CD4-positive, alpha-beta T cell treated with Interleukin-2 at 100 ng/mL for 4 hours (primary cell): ENCODE data around the gene ZFP36.

Source experiments
- DNase-seq: peaks from one replicate; pipeline ENCODE4 v3.0.0-alpha.2; 2020; ENCODE audit warnings: low spot score

Gene ZFP36

GRCh38 chr19:39405958-39406655, 540 bp upstream of the ZFP36 start:
- DNase-seq = peak; percentile 92

DNA sequence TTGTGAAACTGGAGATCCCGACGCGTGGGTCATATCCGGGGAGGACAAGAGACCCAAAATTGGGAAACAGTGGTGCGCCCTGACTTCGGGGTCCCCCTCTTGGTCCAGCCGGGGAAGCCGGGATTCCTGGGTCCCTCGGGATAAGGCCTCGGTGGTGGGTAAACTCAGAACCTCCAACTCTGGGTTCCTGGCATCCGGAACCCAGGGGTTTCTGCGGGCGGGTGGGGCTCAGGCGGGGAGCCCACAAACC, 688 bp downstream of the ZFP36 start:
- DNase-seq = no peak

DNA sequence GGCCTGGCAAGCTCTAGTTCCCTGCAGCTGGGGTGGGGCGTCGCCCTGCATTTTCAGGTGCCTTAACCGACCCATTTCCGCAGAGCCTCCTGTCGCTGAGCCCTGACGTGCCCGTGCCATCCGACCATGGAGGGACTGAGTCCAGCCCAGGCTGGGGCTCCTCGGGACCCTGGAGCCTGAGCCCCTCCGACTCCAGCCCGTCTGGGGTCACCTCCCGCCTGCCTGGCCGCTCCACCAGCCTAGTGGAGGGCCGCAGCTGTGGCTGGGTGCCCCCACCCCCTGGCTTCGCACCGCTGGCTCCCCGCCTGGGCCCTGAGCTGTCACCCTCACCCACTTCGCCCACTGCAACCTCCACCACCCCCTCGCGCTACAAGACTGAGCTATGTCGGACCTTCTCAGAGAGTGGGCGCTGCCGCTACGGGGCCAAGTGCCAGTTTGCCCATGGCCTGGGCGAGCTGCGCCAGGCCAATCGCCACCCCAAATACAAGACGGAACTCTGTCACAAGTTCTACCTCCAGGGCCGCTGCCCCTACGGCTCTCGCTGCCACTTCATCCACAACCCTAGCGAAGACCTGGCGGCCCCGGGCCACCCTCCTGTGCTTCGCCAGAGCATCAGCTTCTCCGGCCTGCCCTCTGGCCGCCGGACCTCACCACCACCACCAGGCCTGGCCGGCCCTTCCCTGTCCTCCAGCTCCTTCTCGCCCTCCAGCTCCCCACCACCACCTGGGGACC, 1.2 kb downstream of the ZFP36 start:
- peak; percentile 76 for DNase-seq

DNA sequence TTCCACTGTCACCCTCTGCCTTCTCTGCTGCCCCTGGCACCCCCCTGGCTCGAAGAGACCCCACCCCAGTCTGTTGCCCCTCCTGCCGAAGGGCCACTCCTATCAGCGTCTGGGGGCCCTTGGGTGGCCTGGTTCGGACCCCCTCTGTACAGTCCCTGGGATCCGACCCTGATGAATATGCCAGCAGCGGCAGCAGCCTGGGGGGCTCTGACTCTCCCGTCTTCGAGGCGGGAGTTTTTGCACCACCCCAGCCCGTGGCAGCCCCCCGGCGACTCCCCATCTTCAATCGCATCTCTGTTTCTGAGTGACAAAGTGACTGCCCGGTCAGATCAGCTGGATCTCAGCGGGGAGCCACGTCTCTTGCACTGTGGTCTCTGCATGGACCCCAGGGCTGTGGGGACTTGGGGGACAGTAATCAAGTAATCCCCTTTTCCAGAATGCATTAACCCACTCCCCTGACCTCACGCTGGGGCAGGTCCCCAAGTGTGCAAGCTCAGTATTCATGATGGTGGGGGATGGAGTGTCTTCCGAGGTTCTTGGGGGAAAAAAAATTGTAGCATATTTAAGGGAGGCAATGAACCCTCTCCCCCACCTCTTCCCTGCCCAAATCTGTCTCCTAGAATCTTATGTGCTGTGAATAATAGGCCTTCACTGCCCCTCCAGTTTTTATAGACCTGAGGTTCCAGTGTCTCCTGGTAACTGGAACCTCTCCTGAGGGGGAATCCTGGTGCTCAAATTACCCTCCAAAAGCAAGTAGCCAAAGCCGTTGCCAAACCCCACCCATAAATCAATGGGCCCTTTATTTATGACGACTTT, 2.0 kb downstream of the ZFP36 start:
- peak; percentile 32 for DNase-seq

DNA sequence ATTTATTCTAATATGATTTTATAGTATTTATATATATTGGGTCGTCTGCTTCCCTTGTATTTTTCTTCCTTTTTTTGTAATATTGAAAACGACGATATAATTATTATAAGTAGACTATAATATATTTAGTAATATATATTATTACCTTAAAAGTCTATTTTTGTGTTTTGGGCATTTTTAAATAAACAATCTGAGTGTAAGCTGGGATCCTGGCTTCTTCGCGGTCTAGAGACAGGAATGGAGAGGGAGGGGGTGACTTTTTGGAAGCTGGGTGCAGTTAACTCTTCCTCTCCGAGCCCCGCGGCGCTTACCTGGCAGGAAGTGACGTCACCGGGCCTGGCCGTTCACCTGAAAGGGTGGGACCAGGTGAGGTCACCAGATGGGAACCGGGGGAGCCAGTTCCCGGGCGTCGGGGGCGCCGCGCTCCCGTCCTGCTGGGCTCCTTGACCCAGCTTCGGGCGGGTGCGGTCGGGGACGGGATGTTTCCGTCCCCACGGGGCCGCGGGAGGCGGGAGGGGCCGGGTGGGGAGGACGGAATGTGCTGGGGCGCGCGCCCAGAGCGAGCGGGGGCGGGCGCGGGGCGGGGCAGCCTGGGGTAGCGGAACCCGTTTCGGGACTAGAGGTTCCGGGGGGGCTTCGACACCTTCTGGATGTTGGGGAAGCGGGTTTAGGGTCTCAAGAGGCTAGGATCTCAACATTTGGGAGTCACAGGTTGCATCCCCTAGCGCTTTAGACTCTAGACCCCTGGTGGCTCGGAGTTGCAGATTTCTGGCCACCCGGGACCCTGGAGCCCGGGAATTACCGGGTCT, 2.8 kb downstream of the ZFP36 start:
- peak; percentile 86 for DNase-seq

GRCh38 chr19:39410017-39410830, 3.6 kb downstream of the ZFP36 start:
- DNase-seq = peak; percentile 63

GRCh38 chr19:39410831-39411080, 4.1 kb downstream of the ZFP36 start:
- no peak for DNase-seq

DNA sequence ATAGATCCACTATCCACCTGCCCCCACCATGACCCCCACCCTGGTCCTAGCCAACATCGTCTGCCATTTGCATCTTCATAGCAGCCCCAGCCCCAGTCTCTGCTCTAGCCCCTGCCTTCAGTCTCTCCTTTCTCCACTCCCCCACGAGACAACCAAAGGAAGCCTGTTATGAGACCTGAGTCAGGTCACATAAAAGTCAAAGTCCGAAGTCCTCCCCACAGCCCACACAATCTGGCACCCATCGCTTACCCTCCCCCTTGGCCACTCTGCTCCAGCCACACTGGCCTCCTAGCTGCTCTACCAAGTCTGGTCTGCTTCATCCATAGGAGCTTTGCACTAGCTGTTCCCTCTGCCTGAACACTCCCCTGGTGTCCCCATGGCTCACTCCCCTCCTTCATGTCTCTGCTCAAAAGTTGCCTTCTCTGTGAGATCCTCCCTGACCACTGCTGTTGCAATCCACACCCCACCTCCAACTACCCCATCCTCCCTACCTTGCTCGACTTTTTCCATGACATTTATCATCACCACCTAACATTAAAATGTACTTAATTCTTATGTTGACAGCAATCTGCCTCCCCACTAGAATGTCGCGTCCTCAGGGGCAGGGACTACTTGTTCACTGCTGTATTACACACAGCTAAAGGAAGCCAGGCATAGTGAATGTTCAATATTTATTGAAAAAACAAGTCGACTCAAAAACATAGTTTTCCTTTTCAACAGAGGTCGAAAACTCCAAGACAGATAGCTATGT, 4.6 kb downstream of the ZFP36 start:
- no peak for DNase-seq

DNA sequence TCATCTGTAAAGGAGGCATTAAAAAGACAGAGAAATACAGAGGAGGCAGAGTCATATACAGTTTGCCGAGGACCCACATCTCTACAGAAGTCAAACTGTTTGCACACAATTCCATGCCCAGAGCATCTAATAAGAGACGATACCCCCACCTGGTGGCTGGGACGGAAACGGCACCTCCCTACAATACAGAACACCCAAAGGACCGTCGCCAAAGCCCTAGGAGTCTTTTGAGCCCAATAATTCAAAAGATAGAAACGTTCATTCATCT, 5.1 kb downstream of the ZFP36 start:
- DNase-seq = peak; percentile 95

GRCh38 chr19:39412100-39412866, 5.6 kb downstream of the ZFP36 start, which contains the start of gene PLEKHG2:
Gene PLEKHG2, plus strand, starts transcription at chr19:39412669. Its CDS starts 1,418 bp downstream, at chr19:39414087.
- peak; percentile 98 for DNase-seq

DNA sequence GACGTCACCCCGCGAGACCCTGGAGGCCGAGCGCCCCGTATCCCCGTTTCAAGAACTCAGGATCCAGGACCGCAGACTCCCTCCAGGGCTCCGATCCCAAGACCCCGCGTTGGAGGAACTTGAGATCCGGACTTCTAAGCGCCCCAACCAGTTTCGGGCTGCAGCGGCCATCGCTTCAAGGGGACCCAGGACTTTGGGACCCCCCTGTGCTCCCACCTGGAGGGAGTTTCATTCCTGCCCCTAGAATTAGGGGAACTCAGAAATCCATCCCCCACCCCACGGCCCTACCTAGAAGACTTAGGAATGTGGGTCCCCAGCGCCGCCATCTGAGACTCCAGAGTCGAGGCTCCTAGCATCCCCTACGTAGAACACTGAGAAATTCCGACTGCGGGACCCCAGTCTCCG, 6.2 kb downstream of the ZFP36 start:
- DNase-seq = no peak

DNA sequence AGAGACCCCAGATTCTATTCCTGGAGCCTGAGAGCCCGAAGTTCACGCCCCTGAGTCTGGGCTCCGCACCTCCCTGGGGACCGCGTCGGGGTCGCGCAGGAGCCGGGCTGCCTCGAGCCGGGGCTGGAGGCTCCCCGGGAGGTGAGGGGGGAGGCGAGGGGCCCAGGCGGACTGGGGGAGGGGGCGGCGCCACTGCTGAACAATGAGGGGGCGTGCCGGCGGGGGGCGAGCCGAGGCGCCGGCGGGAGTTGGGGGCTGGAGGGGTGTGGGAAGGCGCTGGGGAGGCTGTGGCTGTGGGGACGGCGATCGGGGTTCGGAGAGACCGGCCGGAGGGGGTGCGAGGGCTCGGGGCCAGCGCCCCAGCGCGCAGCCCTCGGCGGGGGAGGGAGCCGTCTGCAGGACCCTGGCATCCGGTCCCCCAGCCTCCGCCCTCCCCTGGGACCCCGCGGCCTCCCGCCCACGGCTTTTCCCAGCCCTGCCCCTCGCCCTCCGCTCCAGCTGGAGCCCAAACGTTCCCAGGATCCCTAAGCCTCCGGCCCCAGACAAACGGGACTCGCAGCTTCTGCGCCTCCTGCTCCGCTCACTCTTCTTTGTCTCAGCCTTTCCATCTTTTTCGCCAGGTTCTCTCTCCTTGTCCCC, 6.7 kb downstream of the ZFP36 start:
- no peak for DNase-seq

GRCh38 chr19:39413911-39414608, 7.4 kb downstream of the ZFP36 start:
- DNase-seq = no peak

- no peak for DNase-seq
Observed at GRCh38 chr19:39415111-39416046, 8.7 kb downstream of the ZFP36 start.

GRCh38 chr19:39416152-39417120, 9.8 kb downstream of the ZFP36 start:
- no peak for DNase-seq

GRCh38 chr19:39417463-39418181, 11.0 kb downstream of the ZFP36 start:
- no peak for DNase-seq
